ENCODE data around the gene PIEZO2.

The PIEZO2 gene

DNA sequence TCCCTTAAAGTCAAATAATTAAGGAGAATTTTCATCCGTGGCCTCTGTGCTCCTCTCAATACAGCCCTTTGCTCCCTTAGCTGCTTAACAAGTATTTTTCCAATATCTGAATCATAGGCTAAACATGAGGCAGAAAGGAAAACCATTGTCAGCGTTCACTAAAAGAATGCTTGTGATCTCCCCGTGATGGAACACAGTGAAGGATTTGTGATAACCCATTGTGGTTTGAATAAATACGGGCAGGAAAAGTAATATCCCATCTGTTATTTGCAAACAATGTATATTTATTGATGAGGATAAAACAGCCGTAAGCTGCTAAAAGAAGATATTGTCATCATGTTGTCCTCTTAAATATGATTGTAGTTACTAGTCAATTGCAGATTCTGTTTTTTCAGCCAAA, 365.4 kb downstream of the PIEZO2 start:
- Histone ChIP-seq H3K4me3 (ENCODE audit: insufficient read depth, low read length, poor library complexity, severe bottlenecking) (no peak overlapping the region), H3K79me2 (ENCODE audit: insufficient read depth, low read length) (no peaks in the 10 kb centered on the region)

DNA sequence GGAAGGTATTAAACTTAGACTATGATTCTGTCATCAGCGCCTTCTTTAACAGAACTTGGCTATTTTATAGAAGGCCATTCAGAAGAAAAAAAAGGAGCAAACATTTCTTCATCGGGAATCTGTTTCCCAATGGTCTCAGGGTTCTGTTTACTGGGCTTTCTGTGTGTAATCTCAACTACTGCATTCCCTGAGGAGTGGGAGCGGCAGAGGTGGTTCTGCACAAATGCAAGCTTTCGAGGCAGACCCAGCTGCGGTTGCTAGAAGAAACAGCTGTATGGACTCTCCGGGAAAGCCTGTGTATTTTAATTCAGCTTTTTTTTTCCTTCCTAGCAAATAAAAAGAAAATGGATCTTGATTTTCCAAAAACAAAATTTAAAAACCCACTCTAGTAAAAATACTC, 372.9 kb downstream of the PIEZO2 start:
- Histone ChIP-seq H3K4me2 (ENCODE audit: low read depth, low read length, poor library complexity, severe bottlenecking) (no peak overlapping the region), H3K27ac (ENCODE audit: low read depth, low read length) (no peak overlapping the region), H3K27me3 (ENCODE audit: low read length) (no peaks in the 10 kb centered on the region), H2AFZ (ENCODE audit: low read depth, low read length, severe bottlenecking) (no peak overlapping the region), H3K36me3 (ENCODE audit: low read length) (no peaks in the 10 kb centered on the region), H3F3A (ENCODE audit: insufficient read depth) (no peaks in the 10 kb centered on the region), H3K9me3 (ENCODE audit: insufficient read depth, low read length) (no peaks in the 10 kb centered on the region), H3K4me3 (ENCODE audit: insufficient read depth, low read length, poor library complexity, severe bottlenecking) (no peak overlapping the region), H3K9ac (ENCODE audit: low read length) (no peak overlapping the region), H3K79me2 (ENCODE audit: insufficient read depth, low read length) (no peaks in the 10 kb centered on the region), H3K9me2 (replicated peaks; ENCODE audit: insufficient read depth, low read length) (no peaks in the 10 kb centered on the region), H4K20me1 (ENCODE audit: low read depth, low read length) (no peaks in the 10 kb centered on the region)
- TF ChIP-seq, protein P1, sequence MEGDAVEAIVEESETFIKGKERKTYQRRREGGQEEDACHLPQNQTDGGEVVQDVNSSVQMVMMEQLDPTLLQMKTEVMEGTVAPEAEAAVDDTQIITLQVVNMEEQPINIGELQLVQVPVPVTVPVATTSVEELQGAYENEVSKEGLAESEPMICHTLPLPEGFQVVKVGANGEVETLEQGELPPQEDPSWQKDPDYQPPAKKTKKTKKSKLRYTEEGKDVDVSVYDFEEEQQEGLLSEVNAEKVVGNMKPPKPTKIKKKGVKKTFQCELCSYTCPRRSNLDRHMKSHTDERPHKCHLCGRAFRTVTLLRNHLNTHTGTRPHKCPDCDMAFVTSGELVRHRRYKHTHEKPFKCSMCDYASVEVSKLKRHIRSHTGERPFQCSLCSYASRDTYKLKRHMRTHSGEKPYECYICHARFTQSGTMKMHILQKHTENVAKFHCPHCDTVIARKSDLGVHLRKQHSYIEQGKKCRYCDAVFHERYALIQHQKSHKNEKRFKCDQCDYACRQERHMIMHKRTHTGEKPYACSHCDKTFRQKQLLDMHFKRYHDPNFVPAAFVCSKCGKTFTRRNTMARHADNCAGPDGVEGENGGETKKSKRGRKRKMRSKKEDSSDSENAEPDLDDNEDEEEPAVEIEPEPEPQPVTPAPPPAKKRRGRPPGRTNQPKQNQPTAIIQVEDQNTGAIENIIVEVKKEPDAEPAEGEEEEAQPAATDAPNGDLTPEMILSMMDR (IDR thresholded peaks at IDR 0.05; ENCODE audit: insufficient read depth, low read length, poor library complexity, severe bottlenecking) = no peak
- TF ChIP-seq EZH2phosphoT487 (conservative IDR thresholded peaks at IDR 0.05; ENCODE audit: low read length) = no peak

More for the DNA sequence above, 365.4 kb downstream of the PIEZO2 start:
- TF ChIP-seq EZH2phosphoT487 (conservative IDR thresholded peaks at IDR 0.05; ENCODE audit: low read length) = no peak
- TF ChIP-seq, protein P1 (IDR thresholded peaks at IDR 0.05; ENCODE audit: insufficient read depth, low read length, poor library complexity, severe bottlenecking) = no peak
- no peak overlapping the region for H3K27ac ChIP-seq (ENCODE audit: low read depth, low read length)
- H4K20me1 ChIP-seq (ENCODE audit: low read depth, low read length) = no peaks in the 10 kb centered on the region
- H3K36me3 ChIP-seq (ENCODE audit: low read length) = no peaks in the 10 kb centered on the region
- H3F3A ChIP-seq (ENCODE audit: insufficient read depth) = no peaks in the 10 kb centered on the region
- H3K4me2 ChIP-seq (ENCODE audit: low read depth, low read length, poor library complexity, severe bottlenecking) = no peak overlapping the region
- H3K9me3 ChIP-seq (ENCODE audit: insufficient read depth, low read length) = no peaks in the 10 kb centered on the region
- no peaks in the 10 kb centered on the region for H3K9me2 ChIP-seq (replicated peaks; ENCODE audit: insufficient read depth, low read length)
- H3K9ac ChIP-seq (ENCODE audit: low read length) = no peak overlapping the region
- no peak overlapping the region for H2AFZ ChIP-seq (ENCODE audit: low read depth, low read length, severe bottlenecking)
- no peaks in the 10 kb centered on the region for H3K27me3 ChIP-seq (ENCODE audit: low read length)

DNA sequence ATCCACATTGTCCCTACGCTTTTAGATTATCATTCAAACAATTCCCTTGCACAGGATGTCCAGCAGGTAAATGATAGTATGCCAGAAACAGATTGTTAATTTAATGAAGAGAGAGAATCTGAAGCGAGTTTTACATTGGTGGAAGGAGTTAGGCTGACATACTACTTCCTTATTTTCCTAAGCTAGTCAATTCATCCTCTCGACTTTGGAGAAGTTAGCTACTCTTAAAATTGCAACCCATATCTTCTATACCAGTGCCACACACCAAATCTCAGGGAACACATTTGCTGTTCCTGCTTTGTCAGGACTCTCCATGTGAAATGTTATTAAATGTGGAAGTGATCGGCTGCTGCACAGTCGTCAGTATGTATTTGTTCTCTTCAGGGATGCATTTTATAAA, 374.3 kb downstream of the PIEZO2 start:
- H3K27me3 ChIP-seq (ENCODE audit: low read length) = no peaks in the 10 kb centered on the region; the same call in 1 of the 2 replicates
- H3K79me2 ChIP-seq (ENCODE audit: insufficient read depth, low read length) = no peaks in the 10 kb centered on the region
- H2AFZ ChIP-seq (ENCODE audit: low read depth, low read length, severe bottlenecking) = no peak overlapping the region
- no peaks in the 10 kb centered on the region for H3K36me3 ChIP-seq (ENCODE audit: low read length)
- H3K4me2 ChIP-seq (ENCODE audit: low read depth, low read length, poor library complexity, severe bottlenecking) = no peak overlapping the region
- no peak overlapping the region for H3K9ac ChIP-seq (ENCODE audit: low read length)
- no peaks in the 10 kb centered on the region for H3F3A ChIP-seq (ENCODE audit: insufficient read depth)
- no peaks in the 10 kb centered on the region for H4K20me1 ChIP-seq (ENCODE audit: low read depth, low read length)
- no peaks in the 10 kb centered on the region for H3K9me2 ChIP-seq (replicated peaks; ENCODE audit: insufficient read depth, low read length)
- no peaks in the 10 kb centered on the region for H3K9me3 ChIP-seq (ENCODE audit: insufficient read depth, low read length)
- H3K4me3 ChIP-seq (ENCODE audit: insufficient read depth, low read length, poor library complexity, severe bottlenecking) = no peak overlapping the region
- no peak overlapping the region for H3K27ac ChIP-seq (ENCODE audit: low read depth, low read length)
- no peak for TF ChIP-seq EZH2phosphoT487 (conservative IDR thresholded peaks at IDR 0.05; ENCODE audit: low read length)
- TF ChIP-seq, protein P1 (IDR thresholded peaks at IDR 0.05; ENCODE audit: insufficient read depth, low read length, poor library complexity, severe bottlenecking) = no peak

Data from SU-DHL-6 (cell line).